Activated CD8-positive, alpha-beta memory T cell treated with anti-CD3 and anti-CD28 coated beads for 1 hour (primary cell): ENCODE measurements around the gene PCLO.

Source experiments
- DNase-seq, 2 donors: peaks; one replicate each; pipeline ENCODE4 v3.0.0-alpha.2; 2020; ENCODE audit warnings: low read depth in 1 of 2; ENCODE audit errors: extremely low read depth in 1 of 2

PCLO gene

DNA sequence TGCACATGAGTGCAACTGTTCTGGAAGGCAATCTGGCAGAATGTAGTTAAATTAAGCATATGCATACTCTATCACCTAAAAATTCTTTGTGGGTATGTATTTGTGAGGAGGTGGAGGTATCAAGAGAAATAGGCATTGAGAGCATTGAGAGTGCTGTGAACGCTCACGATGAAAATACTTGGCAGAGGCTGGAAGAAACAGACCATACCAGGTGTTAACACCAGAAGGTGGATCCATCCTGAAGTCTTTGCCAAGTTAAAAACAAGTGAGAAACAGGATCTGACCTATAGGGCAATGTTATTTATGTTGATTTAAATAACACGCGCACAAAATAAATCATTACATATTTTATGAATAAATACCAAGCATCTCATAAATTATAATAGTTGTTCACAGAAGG lies 311.6 kb downstream of the PCLO start:
- no peak for DNase-seq

DNA sequence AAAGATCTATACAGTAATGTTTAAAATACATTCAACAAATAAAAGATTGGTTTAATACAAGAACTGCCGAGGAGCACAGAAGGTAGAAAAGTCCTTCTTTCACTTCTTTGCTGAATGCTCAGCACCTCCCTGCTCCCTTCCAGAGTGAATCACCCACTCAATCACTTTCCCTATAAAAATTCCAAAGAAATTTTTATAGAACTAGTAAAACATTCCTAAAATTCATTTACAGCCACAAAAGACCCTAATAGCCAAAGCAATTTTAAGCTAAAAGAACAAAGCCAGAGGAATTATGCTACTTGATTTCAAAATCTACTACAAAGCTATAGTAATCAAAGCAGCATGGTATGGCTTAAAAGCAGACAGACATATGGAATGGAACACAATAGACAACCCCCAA lies 320.9 kb downstream of the PCLO start:
- no peak for DNase-seq

DNA sequence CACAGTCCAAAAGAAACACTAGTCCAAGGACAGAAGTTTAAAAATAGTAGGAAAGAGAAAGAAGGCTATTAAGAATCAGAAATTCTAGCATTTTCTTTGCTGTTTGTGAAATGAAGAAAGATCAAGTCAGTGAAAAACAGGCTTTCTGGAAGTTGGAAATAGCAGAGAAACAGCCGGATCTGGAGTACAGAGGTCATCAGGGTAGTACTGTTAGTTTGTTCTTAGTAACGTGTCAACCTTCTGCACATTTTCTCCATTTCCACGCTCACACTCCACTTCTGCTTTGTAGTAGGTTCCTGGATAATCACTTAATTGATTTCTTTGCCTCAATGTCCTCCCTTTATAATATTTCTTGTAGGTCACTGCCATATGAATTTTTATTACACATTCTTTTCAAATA lies 322.6 kb downstream of the PCLO start:
- no peak for DNase-seq

DNA sequence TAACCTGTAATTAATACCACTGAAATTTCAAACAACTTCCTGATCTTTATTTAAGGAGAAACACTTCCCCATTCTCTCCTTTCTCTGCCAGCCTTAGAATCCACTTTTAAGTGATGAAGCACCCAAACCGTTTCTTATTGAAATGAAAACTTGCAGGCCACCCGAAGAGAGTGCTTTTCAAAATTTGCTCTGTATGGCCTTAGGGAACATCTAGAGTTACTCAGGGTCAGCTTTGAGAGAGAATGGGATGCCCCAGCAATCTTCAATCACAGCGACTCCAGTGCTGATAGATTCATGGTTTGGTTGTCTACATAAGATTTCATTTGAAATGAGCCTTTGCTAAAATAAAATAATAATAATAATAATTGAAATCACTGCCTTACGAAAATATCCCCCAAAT lies 323.1 kb downstream of the PCLO start:
- DNase-seq: no peak

DNA sequence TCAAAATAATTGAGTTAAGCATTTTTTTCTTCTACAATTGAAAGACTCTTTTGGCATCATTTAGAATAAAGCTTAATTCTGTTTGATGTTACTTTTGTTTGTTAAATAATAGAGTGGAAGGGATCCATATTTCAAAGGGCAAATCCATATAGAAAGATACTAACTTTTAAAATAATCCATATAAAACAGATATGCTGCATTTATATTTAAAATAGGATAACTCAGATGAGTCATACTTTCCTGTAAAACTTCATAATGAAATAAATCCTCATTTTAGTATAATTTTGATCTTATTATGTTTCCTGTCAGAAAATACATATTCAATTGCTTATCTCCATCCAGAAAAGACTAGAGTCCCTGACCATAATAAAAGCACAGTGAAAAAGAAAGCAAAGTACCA lies 323.6 kb downstream of the PCLO start:
- no peak for DNase-seq

DNA sequence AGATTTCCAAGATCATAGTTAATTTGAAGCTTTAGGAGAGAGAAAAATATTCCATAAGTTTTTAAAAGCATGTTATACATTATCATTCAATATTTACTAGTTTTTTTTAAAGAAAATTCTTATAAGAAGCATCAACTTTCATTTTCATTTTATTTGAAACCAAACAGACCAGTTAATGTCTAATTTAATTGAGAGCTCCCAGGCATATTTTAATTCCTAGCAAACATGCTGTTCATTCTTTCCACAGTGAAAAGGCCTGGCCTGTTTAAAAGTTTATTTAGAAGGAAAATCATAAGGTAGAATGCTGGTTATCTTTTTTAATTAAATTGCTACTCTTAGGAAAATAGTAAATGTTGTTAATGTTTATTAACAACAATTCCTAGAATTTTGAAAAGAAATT lies 324.4 kb downstream of the PCLO start:
- DNase-seq: no peak

DNA sequence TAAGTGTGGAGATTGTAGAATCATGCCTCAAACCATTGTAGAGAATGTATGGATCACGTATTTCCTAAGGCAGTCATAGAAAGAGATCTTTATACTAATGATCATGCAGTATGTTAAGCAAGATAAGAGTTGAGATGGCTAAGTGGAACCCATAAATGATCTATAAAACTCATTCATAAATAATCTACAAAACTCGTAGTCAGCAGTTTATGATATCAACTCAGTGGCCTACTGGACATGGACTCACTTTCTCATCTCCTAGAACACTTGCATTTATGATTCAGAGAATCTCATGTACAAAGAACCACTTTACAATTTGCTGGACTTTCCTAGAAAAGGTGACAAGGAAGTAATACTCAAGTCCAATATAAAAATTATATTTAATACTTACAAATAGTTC lies 339.6 kb downstream of the PCLO start:
- DNase-seq: no peak

DNA sequence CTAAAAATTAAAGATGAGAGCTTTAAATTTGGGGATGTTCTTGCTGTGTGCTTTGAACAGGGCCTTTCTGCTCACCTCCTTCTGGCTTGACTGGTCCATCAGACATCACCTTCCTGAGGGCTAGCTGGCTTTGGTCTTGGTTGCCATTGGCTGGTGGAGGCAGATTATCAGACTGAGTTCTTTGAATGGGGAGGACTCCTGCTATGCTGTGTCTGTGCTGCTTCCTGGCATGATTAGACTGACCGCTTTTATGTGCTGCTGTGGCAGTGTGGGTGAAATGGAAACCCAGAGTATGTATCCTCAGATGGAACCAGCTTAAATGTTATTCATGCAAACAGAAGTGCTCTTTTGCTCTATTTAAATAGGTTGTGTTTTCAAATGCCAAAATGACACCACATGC lies 341.6 kb downstream of the PCLO start:
- no peak for DNase-seq

DNA sequence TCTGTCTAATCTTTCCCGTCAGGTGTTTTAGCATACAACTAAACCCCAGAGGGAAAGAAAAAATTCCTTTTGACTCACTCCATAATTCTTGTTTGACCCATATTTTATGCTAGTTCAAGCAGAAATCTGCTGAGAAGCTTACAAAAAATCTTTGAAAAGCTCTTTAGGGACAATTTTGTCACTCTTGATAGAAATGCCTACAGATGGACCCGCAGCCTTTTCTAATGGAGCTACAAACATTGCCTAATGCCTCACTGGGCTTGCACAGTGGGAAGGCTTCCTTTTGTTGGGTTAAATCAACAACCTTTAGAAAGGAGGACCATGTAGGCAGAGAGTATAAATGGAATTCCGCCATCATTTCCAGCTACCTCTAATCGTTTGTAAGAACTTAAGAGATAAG lies 344.5 kb downstream of the PCLO start:
- no peak for DNase-seq

DNA sequence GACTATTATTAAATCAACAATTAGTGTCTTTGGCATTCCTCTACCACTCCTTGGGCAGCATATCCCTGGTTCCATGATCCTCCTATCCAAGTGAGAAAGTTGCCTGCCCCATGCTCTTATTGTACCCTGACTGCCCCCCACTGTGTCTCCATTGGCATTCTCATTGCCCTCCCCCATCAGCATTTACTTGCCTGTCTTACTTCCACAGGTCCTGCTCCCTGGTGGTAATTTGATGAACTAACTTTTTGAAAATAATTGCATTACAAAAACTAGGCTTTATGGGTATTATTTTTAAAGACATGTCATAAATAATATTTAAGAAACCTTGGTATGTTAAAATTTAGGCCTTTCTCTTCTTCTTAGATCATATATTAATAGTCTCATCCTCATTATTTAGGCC lies 346.4 kb downstream of the PCLO start:
- DNase-seq: no peak

DNA sequence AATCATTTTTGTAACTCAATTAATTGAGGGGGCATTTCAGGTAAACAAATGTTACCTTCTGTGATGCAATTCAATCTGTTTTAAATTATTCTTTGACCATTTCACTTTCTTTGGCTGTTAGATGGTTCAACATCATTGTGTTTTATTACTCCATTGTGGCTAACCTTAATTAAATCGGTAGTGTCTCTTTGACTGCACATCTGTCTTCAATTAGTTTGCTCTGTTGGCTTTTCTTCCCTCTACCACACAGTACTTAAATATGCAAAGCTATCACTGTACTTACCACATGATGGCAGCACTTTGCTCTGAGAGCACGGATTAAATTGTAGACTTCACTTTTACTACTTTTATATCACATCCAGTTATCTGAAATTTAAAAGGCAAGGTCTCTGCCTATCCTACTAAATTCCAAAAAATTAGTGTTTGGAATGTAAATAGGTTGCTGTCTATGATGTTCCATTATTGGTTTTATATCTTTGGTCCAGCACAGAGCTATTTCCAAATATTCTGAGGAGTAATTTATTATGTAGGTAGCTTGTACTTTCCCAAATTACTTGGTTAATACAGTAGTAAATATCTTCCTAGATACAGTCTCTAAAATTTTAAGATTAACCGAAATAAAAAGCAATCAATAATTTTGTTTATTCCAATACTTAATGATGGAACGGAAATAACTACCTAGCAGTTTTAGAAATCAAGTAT lies 352.0 kb downstream of the PCLO start:
- DNase-seq: no peak

DNA sequence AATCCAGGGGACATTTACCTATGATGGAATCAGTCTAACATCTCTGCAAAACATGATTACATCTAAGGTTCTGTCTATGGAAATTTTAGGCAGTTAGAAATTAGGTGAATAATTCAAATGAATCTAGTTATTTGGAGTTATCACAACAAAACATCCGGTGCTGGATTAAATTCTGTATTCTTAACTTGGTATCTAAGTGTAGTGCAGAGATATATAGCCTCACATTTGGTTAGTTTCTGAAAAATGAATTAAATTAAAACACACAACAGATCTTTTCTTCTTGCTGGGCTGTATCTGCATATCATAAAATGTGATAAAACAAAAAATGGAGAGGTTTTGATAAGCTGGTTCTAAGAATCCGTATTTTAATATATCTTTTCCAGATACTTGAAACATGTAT lies 354.1 kb downstream of the PCLO start:
- no peak for DNase-seq

DNA sequence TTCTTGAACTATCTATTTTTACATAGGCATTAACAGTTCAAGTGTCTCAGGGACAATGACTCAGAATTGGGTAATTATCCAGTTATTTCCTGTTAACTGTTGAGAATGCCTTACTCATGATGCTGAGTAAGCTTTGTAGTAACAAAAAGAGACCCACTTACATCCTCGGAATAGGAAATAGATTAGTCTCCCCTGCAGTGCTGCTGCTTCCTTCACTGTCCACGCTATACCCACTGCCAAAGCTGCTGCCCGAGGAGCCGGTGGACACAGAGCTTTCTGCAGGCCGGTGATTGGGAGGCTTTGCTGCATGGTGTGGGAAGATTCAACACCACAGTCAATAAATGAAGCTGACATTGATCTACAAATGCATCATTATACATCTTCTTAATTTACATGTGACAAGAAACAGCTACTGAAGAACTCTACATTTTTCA lies 357.1 kb downstream of the PCLO start:
- no peak for DNase-seq

DNA sequence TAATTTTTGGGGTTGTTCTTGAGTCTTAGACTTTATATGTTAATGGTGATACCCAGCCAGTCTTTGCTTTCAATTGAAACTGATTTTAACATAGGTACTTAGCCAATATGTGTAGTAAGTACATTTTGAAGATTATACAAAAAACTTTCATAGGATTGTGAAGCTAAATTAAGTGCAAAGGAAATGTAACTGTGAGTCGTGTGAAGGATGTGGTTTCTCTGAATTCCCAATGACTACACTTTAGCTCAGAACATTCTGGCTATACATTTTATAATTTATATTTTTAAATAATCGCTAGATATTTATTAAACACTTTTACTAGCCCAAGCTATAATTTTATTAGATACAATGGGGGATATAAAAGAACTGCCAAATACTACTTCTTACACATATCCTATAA lies 359.3 kb downstream of the PCLO start:
- DNase-seq: no peak

DNA sequence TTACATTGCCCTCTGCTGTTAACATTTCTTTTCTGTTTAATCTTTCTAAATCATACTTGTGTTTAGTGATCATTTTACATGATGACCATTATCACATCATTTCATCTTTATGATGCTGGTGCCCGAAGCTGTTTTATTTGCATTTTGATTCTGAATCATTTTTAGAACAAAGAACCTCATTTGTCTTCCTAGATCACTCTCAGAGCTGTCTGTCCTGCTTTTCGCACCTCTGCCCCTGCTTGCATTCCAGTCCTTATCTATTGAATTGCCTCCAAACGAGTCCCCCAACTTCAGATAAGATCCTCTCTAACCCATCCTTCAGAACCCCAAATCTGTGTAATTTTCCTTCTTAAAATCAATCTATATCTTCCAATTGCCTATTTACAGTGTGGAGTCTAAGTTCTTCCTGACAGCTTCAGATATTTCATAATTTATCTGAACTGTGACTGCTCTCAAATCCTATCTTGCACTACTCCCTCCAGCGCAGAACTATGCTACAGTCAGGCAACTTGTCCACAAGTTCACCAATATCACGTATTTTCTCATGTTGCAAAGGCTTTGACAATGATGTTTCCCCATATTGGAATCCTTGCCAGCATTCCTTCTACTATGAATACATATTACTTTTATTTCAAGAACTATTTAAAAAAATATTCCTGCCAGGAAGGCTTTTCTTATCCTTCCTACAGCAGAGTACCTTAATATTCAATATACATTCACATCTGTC lies 372.6 kb downstream of the PCLO start:
- no peak for DNase-seq

DNA sequence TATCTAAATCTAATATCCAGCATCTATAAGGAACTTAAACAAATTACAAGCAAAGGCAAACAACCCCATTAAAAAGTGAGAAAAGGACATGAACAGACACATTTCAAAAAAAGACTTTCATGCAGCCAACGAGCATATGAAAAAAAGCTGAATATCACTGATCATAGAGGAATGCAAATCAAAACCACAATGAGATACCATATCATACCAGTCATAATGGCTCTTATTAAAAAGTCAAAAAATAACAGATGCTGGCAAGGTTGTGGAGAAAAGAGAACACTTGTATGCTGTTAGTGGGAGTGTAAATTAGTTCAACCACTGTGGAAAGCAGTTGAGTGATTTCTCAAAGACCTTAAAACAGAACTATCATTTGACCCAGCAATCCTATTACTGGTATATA lies 384.7 kb downstream of the PCLO start:
- DNase-seq: no peak

DNA sequence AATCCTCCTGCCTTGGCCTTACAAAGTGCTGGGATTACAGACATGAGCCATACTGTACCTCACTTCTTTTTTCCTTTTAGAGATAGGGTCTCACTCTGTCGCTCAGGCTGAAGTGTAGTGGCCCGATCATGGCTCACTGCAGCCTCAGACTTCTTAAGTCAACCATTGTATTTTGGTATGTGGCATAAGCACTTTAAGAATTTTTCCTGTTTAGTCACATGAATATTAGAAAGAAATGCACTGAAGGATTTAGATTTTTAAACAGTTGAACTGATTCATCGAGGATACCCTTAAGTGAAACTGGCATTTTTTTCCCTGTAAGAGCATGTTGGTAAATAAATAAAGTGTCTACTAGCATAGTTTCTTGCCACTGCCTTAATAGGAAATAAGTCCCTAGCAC lies 399.8 kb downstream of the PCLO start:
- no peak for DNase-seq

DNA sequence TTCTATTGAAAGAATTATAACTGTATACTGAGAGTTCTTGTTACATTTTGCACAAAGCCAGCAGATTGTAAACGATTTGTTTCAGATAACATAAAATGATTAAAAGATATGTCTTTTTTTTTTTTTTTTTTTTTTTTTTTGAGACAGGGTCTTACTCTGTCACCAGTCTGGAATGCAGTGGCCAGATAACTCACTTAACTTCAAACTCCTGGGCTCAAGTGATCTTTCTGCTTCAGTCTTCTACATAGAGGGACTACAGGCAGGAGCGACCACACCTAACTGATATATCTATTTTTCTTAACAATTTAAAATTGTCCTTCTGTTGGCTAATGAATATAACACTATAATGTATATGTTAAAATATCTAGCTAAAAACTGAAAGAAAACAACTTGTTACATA lies 401.9 kb downstream of the PCLO start:
- DNase-seq: no peak

DNA sequence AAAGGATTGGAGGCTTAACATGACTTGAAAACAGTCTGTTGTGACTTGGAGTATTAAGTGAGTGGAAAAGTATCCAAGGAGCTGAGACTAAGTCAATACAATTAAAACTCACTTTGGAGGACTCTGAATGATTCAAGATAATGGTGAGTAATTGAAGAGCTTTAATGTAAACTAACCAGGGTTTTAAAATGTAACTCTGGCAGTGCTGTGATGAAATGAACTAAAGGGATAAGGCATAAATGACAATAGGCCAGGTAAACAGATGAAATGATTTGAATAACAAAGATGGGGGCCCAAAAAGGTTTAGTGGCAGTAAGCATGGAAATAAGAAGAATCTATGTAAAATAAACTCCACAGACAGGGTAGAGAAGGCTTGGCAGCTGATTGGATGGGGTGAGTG lies 402.6 kb downstream of the PCLO start:
- no peak for DNase-seq

DNA sequence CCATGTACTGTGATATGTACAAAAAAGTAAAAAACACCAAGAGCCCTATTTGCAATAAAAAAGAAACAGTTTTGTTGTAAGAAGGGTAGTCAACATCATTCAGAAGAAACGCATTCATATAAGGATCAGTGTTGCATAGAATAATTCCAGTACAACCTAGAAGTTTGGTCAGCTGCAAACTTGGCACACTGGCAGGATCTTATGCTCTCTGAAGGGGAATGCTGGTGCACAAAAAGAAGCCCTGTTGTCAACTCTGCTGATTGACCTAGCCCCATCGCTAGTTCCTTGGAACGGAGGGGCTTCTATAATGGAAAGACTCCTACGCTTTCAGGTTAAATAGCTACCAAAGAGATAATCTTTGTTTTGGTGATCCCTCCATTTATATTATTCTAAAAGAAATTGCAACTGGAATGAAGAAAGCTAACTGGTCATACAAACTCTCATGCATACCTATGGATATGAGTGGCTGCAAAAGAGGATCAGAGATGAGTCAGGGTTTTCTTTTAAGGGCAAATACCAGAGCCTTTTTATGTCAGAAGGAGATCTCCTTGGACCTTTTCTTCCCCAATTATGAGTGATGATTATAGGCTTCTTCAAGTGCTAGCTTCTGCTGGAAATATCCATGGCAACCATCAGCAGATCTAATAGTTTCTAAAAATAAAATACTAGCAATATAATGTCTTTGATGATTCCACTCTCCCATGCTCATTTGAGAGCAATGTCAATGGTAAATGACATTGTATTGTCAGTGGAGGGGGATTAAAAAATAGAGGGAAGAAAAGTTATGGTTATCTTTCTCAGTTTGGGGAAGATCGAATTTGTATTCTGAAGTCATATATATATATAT lies 406.8 kb downstream of the PCLO start:
- DNase-seq: no peak

DNA sequence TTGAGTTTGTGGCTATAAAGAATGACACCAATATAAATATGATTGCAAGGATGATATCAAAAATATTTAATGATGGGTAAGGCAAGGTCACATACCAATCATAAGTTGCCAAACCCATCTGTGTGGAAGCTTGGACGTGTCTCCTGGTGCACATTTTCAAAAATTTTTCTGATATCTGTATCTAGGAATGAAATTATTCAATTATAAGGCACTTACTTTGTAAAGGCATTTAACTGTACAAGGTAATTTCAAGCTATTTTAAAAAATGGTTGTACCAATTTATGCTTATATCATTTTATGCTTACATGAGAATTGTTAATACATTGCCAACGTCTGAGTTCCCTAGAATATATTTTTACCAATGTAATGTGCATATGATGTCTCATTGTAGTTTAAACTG lies 412.7 kb downstream of the PCLO start:
- no peak for DNase-seq

DNA sequence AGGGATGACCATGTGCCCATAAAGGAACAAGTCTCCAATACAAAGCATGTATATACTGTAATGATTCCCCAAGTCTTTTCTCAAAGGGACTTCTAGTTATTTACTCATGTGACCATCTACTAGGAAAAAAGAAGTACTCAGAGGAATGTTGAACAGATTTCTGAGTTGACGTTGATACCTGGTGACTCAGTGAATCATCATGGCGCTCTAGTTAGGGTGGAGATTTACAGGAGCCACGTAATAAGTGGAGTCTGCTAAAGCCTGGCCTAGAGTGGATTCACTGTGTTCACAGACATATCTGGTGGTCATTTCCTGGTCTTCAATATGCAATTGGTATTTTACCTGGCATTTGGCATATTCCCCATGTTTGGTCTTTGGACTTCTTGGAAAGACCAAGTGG lies 416.9 kb downstream of the PCLO start:
- DNase-seq: no peak
